ENCODE data around the gene SETD2. TPM values are rescaled to one million over a fixed set of nuclear protein-coding genes. Genes with fewer than 3 reads are reported as not detected.

Gene SETD2
- total RNA-seq, 2 donors from 2014 or later = 59.0 to 61.5 TPM

- H3K9me3 ChIP-seq (ENCODE audit: control insufficient read depth, low read length) = no peaks in the 10 kb centered on the region
- no peak overlapping the region for H3K9ac ChIP-seq (ENCODE audit: extremely low read depth, low read length, poor library complexity, severe bottlenecking)
- no peaks in the 10 kb centered on the region for H3K27me3 ChIP-seq (ENCODE audit: control insufficient read depth, insufficient read depth, low read length, poor library complexity, severe bottlenecking)
- H3K4me1 ChIP-seq (ENCODE audit: control insufficient read depth, insufficient read depth, low read length) = no peaks in the 10 kb centered on the region
- no peak overlapping the region for H3K4me3 ChIP-seq (ENCODE audit: low read length)
- H3K36me3 ChIP-seq (ENCODE audit: control insufficient read depth, insufficient read depth, low read length) = peaks cover 40% of the 10 kb centered on the region
- peak; percentile 71 for TF ChIP-seq CTCF (conservative IDR thresholded peaks at IDR 0.05)
- no peaks in the 10 kb centered on the region for H3K27me3 Mint-ChIP-seq (ENCODE audit: insufficient read depth)
- H3K4me1 Mint-ChIP-seq = peaks cover 3% of the 10 kb centered on the region
- H3K9me3 Mint-ChIP-seq = no peaks in the 10 kb centered on the region
- DNase-seq = peak; percentile 90
- H3K27ac ChIP-seq (ENCODE audit: low read depth, low read length) = no peak overlapping the region
- H3K27ac Mint-ChIP-seq = no peak overlapping the region
- peaks cover 50% of the 10 kb centered on the region for H3K36me3 Mint-ChIP-seq (ENCODE audit: low read depth)
- no peak overlapping the region for H3K4me3 Mint-ChIP-seq
- WGBS, 2 experiments (ENCODE audit: insufficient coverage in 1 of 2, insufficient read length in 1 of 2) = 90 to 94% methylated on average over 14 to 35 of the region's 35 CpGs
Measured at GRCh38 chr3:47002171-47003055, 161.5 kb downstream of the SETD2 start.

GRCh38 chr3:47001731-47002170, 162.2 kb downstream of the SETD2 start:
- no peak overlapping the region for H3K4me3 ChIP-seq (ENCODE audit: low read length)
- no peak for DNase-seq
- Mint-ChIP-seq H3K27me3 (ENCODE audit: insufficient read depth) (no peaks in the 10 kb centered on the region), H3K27ac (no peak overlapping the region), H3K9me3 (no peaks in the 10 kb centered on the region), H3K36me3 (ENCODE audit: low read depth) (peaks cover 46% of the 10 kb centered on the region), H3K4me1 (peaks cover 3% of the 10 kb centered on the region), H3K4me3 (no peak overlapping the region)
- H3K9me3 ChIP-seq (ENCODE audit: control insufficient read depth, low read length) = no peaks in the 10 kb centered on the region
- no peak for TF ChIP-seq CTCF (conservative IDR thresholded peaks at IDR 0.05)
- peaks cover 39% of the 10 kb centered on the region for H3K36me3 ChIP-seq (ENCODE audit: control insufficient read depth, insufficient read depth, low read length)
- no peak overlapping the region for H3K27ac ChIP-seq (ENCODE audit: low read depth, low read length)
- 94 to 95% methylated on average over 14 to 16 of the region's 16 CpGs for WGBS, 2 experiments (ENCODE audit: insufficient coverage in 1 of 2, insufficient read length in 1 of 2)
- no peaks in the 10 kb centered on the region for H3K4me1 ChIP-seq (ENCODE audit: control insufficient read depth, insufficient read depth, low read length)
- no peaks in the 10 kb centered on the region for H3K27me3 ChIP-seq (ENCODE audit: control insufficient read depth, insufficient read depth, low read length, poor library complexity, severe bottlenecking)
- no peak overlapping the region for H3K9ac ChIP-seq (ENCODE audit: extremely low read depth, low read length, poor library complexity, severe bottlenecking)

GRCh38 chr3:47000922-47001730, 162.8 kb downstream of the SETD2 start:
- no peak overlapping the region for H3K9ac ChIP-seq (ENCODE audit: extremely low read depth, low read length, poor library complexity, severe bottlenecking)
- H3K27me3 Mint-ChIP-seq (ENCODE audit: insufficient read depth) = no peaks in the 10 kb centered on the region
- no peak overlapping the region for H3K27ac Mint-ChIP-seq
- H3K9me3 ChIP-seq (ENCODE audit: control insufficient read depth, low read length) = no peaks in the 10 kb centered on the region
- no peak for TF ChIP-seq CTCF (conservative IDR thresholded peaks at IDR 0.05)
- WGBS, 2 experiments (ENCODE audit: insufficient coverage in 1 of 2, insufficient read length in 1 of 2) = 94 to 96% methylated on average over 18 to 25 of the region's 25 CpGs
- DNase-seq = no peak
- no peaks in the 10 kb centered on the region for H3K27me3 ChIP-seq (ENCODE audit: control insufficient read depth, insufficient read depth, low read length, poor library complexity, severe bottlenecking)
- H3K4me1 ChIP-seq (ENCODE audit: control insufficient read depth, insufficient read depth, low read length) = no peaks in the 10 kb centered on the region
- no peaks in the 10 kb centered on the region for H3K9me3 Mint-ChIP-seq
- H3K4me3 ChIP-seq (ENCODE audit: low read length) = no peak overlapping the region
- H3K36me3 Mint-ChIP-seq (ENCODE audit: low read depth) = peaks cover 39% of the 10 kb centered on the region
- peaks cover 3% of the 10 kb centered on the region for H3K4me1 Mint-ChIP-seq
- no peak overlapping the region for H3K27ac ChIP-seq (ENCODE audit: low read depth, low read length)
- H3K4me3 Mint-ChIP-seq = no peak overlapping the region
- H3K36me3 ChIP-seq (ENCODE audit: control insufficient read depth, insufficient read depth, low read length) = peaks cover 32% of the 10 kb centered on the region

Measured in endodermal cell (in vitro differentiated cells).